ENCODE results near the gene PTGES.

- TF ChIP-seq REST (IDR thresholded peaks at IDR 0.05; ENCODE audit: insufficient read depth in 1 of 2, low read depth in 2 of 2, low read length in 2 of 2), result no peak
- TF ChIP-seq TAF1 (IDR thresholded peaks at IDR 0.05; ENCODE audit: borderline replicate concordance, insufficient read depth, low read length), result no peak
Measured at GRCh38 chr9:129701054-129701453, 51.8 kb downstream of the PTGES start.

All from PFSK-1 (cell line).